Trophoblast cell (in vitro differentiated cells and primary cell): Measurements from ENCODE around the gene MS4A13.

ENCODE experiments used
- DNase-seq, 2 donors: peaks; one replicate each; pipeline ENCODE4 v3.0.0-alpha.2; 2016
- H2AFZ ChIP-seq: 2 replicates; pipeline ENCODE4 v1.6.1; 2013; ENCODE audit warnings: low read length, moderate library complexity, mild to moderate bottlenecking; ENCODE audit not compliant: insufficient read depth, poor library complexity
- H2AK5ac ChIP-seq: 2 replicates; pipeline ENCODE4 v1.6.1; 2013; ENCODE audit warnings: mild to moderate bottlenecking, low read length
- H2BK120ac ChIP-seq: 2 replicates; pipeline ENCODE4 v1.6.1; 2013; ENCODE audit warnings: low read length, mild to moderate bottlenecking, moderate library complexity; ENCODE audit not compliant: insufficient read depth, poor library complexity
- H2BK12ac ChIP-seq: 2 replicates; pipeline ENCODE4 v1.6.1; 2013; ENCODE audit warnings: mild to moderate bottlenecking, low read length, moderate library complexity
- H2BK5ac ChIP-seq: 2 replicates; pipeline ENCODE4 v1.6.1; 2013; ENCODE audit warnings: low read length, low read depth, moderate library complexity, mild to moderate bottlenecking; ENCODE audit not compliant: poor library complexity
- H3K14ac ChIP-seq: 2 replicates; pipeline ENCODE4 v1.6.1; 2013; ENCODE audit warnings: mild to moderate bottlenecking, low read length
- H3K18ac ChIP-seq: 2 replicates; pipeline ENCODE4 v1.6.1; 2013; ENCODE audit warnings: mild to moderate bottlenecking, low read length
- H3K23ac ChIP-seq: 2 replicates; pipeline ENCODE4 v1.6.1; 2013; ENCODE audit warnings: low read length
- H3K27ac ChIP-seq: 2 replicates; pipeline ENCODE4 v1.5.1; 2013; ENCODE audit warnings: low read depth, mild to moderate bottlenecking, inconsistent platforms, low read length, moderate library complexity
- H3K27me3 ChIP-seq: 2 replicates; pipeline ENCODE4 v1.6.1; 2013; ENCODE audit warnings: inconsistent platforms, mild to moderate bottlenecking, low read length, moderate library complexity; ENCODE audit not compliant: insufficient read depth
- H3K36me3 ChIP-seq, 2 experiments: 1 replicate in 1 of 2; 2 replicates in 1 of 2; pipeline ENCODE4 v1.6.1; 2013; ENCODE audit warnings: low read length in 2 of 2, mild to moderate bottlenecking in 2 of 2, moderate library complexity in 1 of 2; ENCODE audit not compliant: insufficient read depth in 2 of 2, control insufficient read depth in 1 of 2
- H3K4ac ChIP-seq: 2 replicates; pipeline ENCODE4 v1.6.1; 2013; ENCODE audit warnings: low read depth, mild to moderate bottlenecking, low read length, moderate library complexity
- H3K4me1 ChIP-seq, 2 experiments: 1 replicate in 1 of 2; 2 replicates in 1 of 2; pipeline ENCODE4 v1.6.1; 2013; ENCODE audit warnings: low read length in 2 of 2, mild to moderate bottlenecking in 2 of 2, moderate library complexity in 1 of 2; ENCODE audit not compliant: insufficient read depth in 2 of 2, control insufficient read depth in 1 of 2
- H3K4me2 ChIP-seq: 2 replicates; pipeline ENCODE4 v1.6.1; 2013; ENCODE audit warnings: inconsistent platforms, mild to moderate bottlenecking, low read length, moderate library complexity
- H3K4me3 ChIP-seq: 2 replicates; pipeline ENCODE4 v1.5.1; 2013; ENCODE audit warnings: mild to moderate bottlenecking, low read depth, low read length, inconsistent platforms
- H3K79me1 ChIP-seq: one replicate; pipeline ENCODE4 v1.6.1; 2013; ENCODE audit warnings: low read length
- H3K79me2 ChIP-seq: 2 replicates; pipeline ENCODE4 v1.6.1; 2013; ENCODE audit warnings: low read length, mild to moderate bottlenecking; ENCODE audit not compliant: control insufficient read depth, insufficient read depth, poor library complexity
- H3K9ac ChIP-seq: 2 replicates; pipeline ENCODE4 v1.6.1; 2013; ENCODE audit warnings: mild to moderate bottlenecking, low read length
- H3K9me3 ChIP-seq: 2 replicates; pipeline ENCODE4 v1.6.1; 2013; ENCODE audit warnings: low read depth, mild to moderate bottlenecking, control low read depth, inconsistent platforms, low read length; ENCODE audit not compliant: insufficient read depth
- H4K12ac ChIP-seq: 2 replicates; pipeline ENCODE4 v1.6.1; 2013; ENCODE audit warnings: low read depth, mild to moderate bottlenecking, low read length, moderate library complexity
- H4K8ac ChIP-seq: 2 replicates; pipeline ENCODE4 v1.6.1; 2013; ENCODE audit warnings: low read depth, mild to moderate bottlenecking, low read length, moderate library complexity
- H4K91ac ChIP-seq: one replicate; pipeline ENCODE4 v1.6.1; 2013; ENCODE audit warnings: low read depth, mild to moderate bottlenecking, low read length, moderate library complexity
- WGBS: extraction: QIAGEN DNeasy Blood & Tissue Kit; methylation state at CpG from one replicate; pipeline ENCODE4 v1.1.7; 2013; ENCODE audit warnings: missing lambda C conversion rate; ENCODE audit not compliant: insufficient read length, insufficient coverage; ENCODE audit errors: extremely low coverage; 5-methylcytosine and 5-hydroxymethylcytosine counted together

MS4A13 gene

GRCh38 chr11:60589611-60590010 lies 74.4 kb downstream of the MS4A13 start:
- no peaks in the 10 kb centered on the region for H3K27me3 ChIP-seq
- H3K9me3 ChIP-seq, result peaks cover 6% of the 10 kb centered on the region
- WGBS, result no CpG with 5 or more reads among the region's 2 CpGs
- H3K4ac ChIP-seq, result no peak overlapping the region
- H3K14ac ChIP-seq, result no peak overlapping the region
- no peak overlapping the region for H2BK5ac ChIP-seq
- H4K91ac ChIP-seq, result no peak overlapping the region
- no peaks in the 10 kb centered on the region for H3K79me1 ChIP-seq
- no peak overlapping the region for H3K27ac ChIP-seq
- DNase-seq, result peak in 1 of 2 donors; percentile 6
- H3K4me1 ChIP-seq, result no peaks in the 10 kb centered on the region
- no peak overlapping the region for H2BK120ac ChIP-seq
- no peak overlapping the region for H3K9ac ChIP-seq
- H3K79me2 ChIP-seq, result no peaks in the 10 kb centered on the region
- H2AFZ ChIP-seq, result no peak overlapping the region
- no peak overlapping the region for H4K8ac ChIP-seq
- no peak overlapping the region for H3K18ac ChIP-seq
- no peak overlapping the region for H3K4me3 ChIP-seq
- no peak overlapping the region for H4K12ac ChIP-seq
- H3K23ac ChIP-seq, result no peak overlapping the region
- no peak overlapping the region for H3K4me2 ChIP-seq
- H2BK12ac ChIP-seq, result no peak overlapping the region
- H2AK5ac ChIP-seq, result no peak overlapping the region
- H3K36me3 ChIP-seq, result no peaks in the 10 kb centered on the region
